ENCODE data around the gene OPRM1.

Gene OPRM1

DNA sequence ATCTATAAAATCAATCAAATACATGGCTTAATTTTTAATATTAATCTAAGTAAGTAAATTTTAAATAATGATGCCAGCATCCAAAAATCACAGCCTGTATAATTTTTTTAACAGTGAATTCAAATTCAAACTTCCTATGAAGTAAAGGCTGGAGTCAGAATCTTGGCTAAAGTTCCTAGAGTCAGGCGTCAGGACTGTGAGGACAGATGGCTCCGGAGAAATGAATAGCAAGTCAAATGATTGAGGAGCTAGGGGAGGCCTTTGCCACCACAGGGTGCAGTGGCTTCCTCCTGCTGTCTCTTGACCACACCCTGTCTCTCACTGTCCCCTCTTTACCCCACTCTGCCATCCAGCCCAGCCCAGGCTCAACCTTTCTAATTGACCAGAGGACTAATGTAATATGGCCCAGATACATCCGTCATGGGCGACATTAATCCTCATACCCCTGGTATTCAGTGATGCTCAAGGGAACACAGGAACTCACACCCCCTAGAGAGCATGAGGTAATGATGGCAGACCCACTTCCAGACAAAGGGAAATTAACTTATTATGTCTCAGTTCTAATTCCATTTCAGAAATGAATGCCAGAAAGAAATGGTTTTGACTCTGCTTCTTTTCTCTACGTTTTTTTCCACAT, 53.4 kb downstream of the OPRM1 start:
- no peak for DNase-seq

DNA sequence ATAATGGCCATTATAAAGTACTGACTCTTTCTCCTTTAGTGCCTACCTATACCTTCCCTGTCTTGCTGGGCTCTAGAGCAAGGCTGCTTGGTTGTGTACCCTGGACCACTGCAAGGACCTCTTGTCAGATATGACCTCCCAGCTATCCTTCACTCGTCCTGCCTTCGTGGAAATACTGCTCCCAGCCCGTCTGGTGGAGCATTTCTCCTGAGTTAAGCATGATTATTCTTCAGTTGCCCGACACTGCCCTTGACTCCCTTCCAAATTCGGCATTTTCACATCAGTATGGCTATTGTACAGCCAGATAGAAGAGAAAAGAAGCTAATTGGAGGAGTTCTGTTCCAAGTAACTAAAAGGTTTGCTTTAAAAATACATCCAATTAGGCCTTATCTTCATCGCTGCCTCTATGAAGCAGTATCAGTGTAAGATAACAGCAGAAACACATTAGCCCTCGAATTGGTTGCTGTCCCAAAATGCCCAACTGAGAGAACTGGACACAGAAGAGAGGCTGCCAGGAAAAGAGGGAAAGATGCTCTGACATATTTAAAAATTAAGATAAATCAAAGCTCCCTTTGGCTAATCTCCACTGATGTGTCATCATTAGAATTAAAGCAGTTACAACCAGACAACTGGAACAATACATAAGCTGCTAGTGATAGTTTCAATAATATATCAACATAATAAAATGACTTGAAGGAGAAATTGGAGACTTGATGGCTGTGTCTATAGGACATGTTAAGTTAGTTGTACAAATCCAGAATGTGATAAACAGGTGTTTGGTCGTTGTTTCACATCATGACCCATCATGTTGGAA, 54.4 kb downstream of the OPRM1 start:
- no peak for DNase-seq

DNA sequence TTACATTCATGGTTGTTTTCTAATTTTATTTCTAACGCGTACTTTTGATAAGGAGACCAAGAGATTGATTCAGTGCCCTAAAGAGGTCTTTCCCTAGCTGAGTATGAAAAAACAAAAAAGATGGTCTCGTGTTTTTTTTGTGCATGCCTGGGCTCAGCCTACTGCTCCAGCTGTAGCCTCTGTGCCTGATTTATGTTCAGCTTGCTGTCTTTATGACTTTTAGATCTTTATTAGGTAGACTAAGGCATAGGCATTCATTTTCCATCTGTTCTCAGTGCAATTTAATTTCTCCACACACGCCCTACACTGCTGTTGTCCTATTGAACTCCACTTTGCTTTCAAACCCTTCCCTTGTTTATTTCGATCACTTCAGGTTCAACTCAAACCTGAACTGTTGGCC, 56.5 kb downstream of the OPRM1 start:
- no peak for DNase-seq

DNA sequence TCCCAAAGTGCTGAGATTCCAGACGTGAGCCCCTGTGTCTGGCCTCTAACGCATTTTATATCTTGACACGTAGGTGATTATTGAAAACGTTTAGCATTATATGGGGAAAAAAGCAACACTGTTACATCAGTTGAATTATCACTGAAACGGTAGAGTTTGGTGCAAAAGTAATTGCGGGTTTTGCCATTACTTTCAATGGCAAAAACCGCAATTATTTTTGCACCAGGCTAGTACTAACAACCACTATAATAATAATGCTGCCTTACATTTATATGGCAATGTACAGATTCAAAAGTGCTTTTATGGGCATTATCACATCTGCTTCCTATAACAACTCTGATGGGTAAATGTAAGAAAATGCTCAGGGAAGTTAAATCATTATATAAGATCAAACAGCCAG, 57.3 kb downstream of the OPRM1 start:
- no peak for DNase-seq

DNA sequence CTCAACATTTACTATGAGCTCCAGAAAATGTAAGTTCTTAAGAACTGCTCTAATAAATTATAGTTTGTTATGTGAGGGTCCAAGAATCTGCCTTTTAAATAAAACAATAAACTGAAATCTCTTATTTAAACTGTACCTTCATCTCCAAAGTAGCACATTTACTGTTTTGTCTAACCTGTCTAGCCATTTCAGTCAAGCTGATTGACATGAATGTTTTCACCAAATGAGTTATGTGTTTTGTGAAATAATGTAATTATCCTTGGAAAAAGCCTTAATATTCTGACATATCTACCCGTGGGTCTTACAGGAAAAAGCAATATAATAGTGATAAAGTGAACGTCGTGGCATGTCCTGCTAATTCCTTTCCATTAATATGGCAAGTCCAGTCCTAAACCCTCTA, 57.8 kb downstream of the OPRM1 start:
- no peak for DNase-seq

DNA sequence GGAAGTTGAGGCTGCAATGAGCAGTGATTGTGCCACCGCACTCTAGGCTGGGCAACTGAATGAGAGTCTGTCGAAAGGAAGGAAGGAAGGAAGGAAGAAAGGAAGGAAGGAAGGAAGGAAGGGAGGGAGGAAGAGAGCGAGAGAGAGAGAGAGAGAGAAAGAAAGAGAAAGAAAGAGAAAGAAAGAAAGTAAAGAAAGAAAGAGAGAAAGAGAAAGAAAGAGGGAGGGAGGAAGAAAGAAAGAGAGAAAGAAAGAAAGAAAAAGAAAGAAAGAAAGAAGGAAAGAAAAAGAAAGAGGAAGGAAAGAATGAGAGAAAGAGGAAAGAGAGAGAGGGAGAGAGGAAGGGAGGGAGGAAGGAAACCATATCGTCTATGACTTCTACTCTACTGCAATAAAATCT, 60.2 kb downstream of the OPRM1 start:
- no peak for DNase-seq

DNA sequence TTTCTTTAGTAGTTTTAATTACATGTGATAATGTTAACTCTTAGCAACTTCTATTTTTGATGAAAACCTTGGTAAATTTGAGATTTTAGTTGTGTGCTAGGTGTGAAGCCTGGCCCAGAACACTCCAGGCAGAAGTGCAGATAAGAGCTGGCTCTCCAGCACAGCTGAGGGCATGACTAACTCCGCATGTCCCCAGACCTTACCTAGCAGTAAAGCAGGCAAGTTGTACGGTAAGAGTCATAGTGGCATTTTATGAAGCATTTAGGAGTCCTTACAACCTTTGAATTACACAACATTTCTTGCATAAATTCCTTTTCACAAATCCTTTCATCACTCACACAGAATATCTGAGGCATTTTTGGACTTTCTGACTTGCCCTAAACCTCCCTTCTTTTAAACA, 67.2 kb downstream of the OPRM1 start:
- DNase-seq = no peak

DNA sequence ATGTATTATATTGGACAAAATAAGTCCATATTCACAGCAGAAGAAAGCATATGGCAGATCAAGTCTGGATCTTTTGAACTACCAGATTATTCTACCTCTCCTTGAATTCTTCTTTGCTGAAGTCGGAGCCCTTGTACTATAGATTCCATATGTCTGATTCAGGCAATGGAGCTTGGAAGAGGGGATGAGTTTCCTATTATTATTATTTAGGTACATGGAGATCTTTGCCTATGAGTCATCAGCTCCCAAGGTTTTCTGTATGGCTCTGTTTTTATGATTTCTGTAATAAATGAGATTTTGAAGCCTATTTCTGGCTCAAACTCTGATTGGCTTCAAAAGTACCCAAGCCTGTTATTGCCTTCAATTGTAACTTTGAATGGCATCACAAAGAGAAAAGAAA, 72.0 kb downstream of the OPRM1 start:
- no peak for DNase-seq

DNA sequence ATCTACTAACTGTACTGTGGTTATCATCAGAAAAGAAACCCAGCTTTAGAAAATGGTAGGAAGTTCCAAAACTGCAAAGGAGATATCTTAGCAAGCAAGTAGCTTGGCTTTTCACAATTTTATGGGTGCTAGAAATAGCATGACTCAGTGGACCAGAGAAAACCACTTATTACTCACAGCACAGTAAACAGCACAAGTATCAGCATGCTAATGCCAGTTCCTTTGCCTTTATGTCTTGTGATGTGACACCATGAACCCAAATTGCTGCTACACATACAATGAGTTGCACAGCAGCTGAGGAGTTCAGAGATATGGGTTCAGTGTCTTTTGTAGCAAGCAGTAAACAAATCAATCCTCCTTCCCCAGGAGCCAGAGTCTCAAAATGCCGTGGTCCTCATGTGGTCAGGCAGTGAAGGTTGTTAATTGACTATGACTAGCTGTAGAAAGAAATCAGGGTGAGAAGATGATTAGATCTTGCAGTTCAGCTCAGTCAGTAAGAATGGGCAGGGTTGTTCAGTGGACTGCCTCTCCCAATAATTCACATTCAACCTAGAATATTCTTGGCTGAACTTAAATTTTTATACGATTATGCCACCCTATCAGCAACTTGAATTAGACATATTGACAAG, 73.3 kb downstream of the OPRM1 start:
- DNase-seq = no peak

DNA sequence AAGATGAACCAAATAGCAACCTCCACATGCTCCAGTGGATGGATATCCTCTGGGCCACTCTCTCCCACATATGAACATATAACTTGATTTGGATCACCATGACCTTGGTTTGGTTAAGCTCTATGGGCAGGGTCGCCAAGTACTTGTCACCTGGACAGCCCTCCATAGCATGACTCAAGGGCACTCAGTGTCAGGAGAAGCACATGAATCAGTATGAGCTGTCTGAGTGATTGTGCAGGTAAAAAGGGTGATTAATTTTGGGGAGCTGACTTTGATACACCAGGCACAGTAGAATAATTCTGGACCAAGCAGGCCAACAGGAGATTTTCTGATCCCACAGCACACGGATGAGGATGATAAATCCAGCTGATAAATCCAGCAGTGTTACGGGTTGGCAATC, 74.4 kb downstream of the OPRM1 start:
- no peak for DNase-seq

DNA sequence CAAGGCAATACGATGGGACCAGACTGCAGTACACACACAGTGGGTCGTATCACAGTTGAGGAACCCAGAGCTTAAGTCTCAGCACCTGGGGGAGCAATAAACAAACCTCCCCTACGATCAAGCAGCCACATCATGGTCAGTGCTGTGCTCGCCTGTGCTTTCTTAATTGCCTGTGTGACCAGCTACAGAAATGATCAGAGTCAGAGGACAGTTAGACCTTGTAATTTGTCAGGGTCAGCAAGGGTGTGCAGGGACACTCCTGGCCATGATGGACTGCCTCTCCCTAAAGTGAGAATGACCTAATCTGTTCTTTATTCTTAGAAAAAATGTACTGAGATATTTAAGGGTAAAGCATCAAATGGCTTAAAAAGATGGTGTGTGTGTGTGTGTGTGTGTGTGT, 78.4 kb downstream of the OPRM1 start:
- DNase-seq = no peak

DNA sequence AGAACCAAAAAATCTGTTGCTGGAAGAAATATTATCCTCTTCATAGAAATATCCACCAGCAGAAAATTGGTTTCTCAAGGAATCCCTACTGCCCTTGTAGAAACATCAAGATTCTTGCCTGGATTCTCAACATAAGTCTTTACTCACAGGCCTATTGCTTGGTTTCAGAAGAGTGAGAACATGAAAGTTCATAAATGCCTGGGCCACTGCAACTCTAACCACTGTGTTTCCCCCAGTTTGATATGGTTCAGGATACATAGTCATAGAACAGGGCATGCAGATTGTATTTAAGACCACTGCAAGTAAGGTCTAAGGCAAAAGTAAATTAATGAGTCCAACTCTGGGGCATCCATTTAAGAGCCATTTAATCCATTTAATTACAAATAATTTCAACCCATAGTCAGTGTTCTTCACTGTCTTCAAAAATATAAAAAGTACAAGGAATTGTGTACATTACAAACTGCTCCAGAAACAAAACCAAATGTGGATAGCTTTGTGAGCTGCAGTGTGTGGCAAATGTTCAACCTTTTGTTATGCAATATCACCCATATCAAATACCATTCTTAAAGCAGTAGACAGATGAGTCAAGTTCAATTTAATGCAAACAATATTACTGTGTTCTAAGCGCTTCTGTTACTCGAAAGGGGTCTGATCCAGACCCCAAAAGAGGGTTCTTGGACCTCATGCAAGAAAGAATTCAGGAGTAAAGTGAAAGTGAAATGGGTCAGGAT, 83.3 kb downstream of the OPRM1 start:
- DNase-seq = no peak

DNA sequence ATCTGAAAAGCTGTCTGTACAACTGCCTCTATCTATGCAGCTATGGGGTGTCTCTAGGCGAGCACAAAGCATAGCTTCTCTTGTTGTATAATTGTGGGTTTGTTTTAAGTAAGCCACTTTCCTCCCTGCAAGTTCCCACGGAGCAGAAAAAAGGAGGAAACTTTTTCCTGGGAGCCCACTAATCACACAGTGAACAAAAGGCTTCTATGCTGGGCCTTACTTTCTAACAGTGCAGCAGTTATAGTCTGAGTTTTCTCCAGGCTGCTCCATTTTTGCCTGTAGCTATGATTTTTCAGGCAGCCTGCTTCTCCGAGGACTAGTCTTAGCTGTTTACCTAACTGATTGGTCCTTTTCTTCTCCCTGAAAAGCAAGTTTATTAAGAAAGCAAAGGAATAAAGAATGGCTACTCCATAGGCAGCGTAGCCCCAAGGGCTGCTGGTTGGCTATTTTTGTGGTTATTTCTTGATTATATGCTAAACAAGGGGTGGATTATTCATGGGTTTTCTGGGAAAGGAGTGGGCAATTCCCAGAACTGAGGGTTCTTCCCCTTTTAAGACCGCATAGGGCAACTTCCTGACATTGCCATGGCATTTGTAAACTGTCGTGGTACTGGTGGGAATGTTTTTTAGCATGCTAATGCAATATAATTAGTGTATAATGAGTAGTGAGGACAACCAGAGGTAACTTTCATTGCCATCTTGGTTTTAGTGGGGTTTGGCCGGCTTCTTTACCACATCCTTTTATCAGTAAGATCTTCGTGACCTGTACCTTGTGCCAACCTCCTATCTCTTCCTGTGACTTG, 84.3 kb downstream of the OPRM1 start:
- DNase-seq = peak; percentile 10

DNA sequence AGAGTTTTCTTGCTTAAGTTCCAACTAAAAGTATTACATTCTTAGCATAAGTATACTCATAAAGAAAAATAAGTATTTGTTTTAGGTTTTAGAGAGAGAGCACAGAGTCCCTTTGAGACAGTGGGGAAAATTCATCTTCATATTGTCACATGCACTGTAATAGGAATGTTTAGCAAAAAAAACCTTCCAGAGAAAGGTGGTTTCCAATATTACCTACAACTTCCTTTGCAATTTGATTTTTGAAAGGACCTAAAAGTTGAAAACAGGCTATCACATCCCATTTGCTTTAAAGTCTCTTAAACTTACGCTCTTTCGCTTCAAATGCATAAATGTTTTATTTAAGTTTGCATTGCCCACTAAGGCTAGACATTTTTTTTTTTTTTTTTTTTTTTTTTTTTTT, 86.4 kb downstream of the OPRM1 start:
- DNase-seq = no peak

DNA sequence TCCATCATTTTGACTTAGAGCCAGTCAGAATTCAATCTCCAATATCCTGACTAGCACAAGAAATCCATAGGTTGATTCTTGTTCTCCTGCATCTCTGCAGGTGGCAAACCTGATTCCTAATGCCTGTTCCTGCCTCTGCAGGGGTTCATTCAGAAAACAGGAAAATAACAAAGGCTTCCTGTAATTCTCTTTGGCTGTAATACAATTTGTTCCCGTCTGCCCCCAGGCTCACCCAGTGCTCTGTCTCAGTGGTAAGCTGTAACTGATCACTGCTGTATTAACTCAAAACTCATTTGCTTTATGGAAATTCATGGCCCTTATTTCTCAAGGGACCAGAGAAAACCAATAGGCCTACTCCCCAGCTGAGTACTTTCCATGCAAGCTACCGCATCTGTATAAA, 88.6 kb downstream of the OPRM1 start:
- DNase-seq = no peak

DNA sequence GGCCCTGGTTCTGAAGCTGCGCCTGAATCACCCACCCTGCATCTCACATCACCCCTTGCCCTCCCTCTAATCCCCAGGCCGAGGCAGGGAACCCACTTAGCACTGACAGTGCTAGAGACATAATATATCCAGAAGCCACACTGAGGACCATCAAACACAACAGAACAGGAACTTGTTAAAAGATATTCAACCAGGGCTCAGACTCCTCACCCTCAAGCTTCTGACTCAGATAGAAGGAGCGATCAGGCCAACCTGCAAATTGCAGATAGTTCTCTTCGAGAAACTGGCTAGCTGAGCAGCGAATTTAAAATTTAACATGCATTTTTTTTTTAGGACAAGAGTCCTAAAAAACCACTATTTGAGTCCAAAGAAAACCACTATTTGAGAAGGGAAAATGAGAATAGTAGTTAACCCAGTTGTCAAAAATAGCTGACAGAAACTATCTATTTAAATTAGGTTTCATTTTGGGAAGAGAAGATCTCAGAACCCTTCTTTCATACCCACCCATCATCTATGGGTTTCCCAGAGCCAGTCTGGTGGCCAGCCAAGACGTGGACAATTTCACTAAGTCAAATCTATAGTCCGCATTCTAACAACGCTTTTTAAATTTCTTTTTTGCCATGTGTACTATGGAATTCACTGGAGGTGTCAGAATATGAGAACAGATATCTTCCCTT, 95.6 kb downstream of the OPRM1 start:
- no peak for DNase-seq

DNA sequence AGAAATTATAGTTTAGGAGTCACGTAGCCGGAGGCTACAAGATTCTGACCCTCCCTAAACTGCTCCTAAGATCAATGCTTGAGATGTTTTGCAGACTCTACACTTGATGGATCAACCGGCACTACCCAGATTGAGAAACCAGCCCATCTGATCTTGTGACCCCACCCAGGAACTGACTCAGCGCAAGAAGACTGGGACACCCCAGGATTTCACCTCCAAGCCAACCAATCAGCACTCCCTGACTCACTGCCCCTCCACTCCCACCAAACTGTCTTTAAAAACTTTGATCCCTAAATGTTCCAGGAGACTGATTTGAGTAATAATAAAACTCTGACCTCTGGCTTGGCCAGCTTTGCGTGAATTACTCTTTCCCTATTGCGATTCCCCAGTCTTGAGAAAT, 99.8 kb downstream of the OPRM1 start:
- DNase-seq = no peak

DNA sequence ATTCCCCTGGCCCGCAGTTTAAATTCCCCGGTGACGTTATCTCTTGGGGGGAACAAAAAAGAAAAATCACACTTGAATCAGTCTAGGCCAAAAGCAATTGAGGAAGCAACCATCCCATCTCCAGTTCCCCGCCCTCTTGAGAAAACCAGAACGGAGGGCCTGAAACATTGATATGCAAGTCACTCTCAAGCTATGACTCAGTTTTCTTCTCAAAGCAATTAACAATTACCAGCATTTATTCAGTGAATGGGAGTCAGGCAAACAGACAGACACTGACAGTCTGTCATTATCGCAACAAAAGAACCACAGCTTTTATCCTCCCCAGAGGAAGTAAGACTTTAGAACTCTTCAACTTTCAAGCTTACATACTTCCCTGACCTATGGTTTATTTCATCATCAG, 100.9 kb downstream of the OPRM1 start:
- peak; percentile 43 for DNase-seq

DNA sequence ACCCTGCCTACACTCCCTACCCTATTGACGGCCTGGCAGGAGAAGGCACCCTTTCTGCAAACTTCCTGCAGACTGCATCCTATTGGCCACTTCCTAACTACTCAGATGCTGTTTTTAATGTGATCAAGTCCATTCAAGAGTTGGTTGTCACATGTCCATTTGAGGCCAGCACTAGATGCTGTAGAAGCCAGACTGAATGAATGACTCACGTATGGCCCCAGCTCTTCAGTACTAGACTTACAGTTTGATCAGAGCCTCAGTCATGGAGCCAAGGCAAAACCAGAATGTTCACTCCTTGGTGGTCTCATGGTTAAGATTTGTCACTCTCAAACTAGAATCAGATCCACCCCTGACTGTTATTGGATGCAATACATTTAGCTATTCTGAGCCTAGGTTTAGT, 101.7 kb downstream of the OPRM1 start:
- no peak for DNase-seq

DNA sequence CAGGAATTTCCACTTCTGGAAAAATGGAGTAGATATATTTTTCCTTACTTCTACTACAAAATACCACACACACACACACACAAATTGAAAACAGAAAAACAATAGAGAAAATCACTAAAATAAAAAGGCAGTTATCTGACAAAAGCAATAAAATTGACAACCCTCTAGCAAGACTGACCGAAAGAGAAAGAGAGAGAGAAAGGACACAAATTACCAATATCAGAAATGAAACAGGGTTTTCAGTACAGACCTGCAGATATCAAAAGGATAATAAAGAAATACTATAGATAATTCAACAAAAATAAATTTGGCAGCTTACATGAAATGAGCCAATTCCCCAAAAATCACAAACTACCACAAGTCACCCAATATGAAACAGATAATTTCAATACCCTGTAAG, 104.7 kb downstream of the OPRM1 start:
- no peak for DNase-seq

DNA sequence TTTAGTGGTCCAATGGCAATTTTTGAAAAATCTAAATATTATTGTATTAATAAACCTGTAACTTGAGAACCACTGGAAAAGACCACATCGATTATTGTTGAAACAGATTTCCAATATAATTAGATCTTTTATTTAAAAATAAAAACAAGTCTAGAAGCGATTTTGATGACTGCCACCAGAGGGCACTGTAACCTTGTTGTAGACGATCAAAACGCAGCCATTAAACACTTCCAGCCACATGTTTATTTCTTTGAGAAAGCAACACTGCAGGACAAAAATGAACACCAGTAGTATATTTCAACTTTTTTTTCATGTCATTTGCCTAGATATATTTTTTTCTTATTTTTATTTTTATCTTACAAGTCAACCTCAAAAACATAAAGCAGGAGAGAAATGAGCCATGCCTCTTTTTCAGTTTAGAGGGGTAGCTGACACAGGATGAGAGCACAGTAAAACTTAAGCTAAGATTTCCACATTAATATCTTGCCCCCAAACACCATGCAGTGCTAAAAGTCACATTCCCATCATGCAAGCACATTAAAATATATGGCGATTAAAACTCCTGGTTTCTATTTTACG, 115.4 kb downstream of the OPRM1 start:
- DNase-seq = peak; percentile 74

Measured in hematopoietic multipotent progenitor cell treated with erythropoietin and hydrocortisone succinate and interleukin-3 and kit ligand, for 8 days (in vitro differentiated cells).